Measurements from ENCODE around the gene DNAAF8.

DNA sequence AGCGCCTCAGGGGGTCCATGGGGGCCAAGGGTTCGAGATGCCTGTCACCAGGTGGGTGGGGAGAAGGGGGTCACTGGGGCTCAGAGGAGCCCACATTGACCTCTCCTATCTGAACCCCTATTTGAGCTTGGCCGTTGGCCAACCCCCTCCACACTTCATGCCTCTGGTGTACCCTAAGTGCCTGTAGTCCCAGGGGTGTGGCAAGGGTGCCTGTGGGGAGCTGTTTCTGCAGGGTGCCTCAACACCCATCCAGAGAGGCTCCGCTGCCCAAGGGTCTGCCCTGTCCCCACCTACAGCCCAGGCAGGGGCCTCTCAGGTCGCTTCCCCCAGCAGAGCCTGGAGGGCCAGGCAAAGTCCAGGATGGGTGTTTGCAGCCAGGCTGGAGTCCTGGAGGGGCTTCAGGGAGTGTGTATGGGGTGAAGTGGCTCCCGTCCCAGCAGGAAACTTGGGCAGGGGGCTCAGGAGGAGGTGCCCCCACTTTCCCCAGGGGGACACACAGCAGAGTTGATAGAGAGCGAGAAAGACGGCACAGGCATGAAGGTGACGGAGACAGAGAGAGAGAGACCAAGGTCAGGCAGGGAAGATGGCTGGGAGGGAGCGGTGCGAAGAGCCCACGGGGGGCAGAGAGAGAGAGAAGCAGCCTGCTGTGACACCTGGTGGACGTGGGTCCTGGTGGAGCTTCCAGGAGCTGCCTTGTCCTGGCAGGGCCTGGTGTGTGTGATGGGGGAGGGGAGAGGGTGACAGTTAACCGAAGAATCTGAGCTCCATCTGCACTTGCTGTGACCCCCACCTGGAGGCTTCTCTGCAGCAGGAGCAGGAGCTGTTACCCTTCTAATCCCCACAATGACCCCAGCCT is 53.5 kb downstream of the DNAAF8 start, which contains the start of gene SEPTIN12:
- TF ChIP-seq POLR2A (IDR thresholded peaks at IDR 0.05), result no peak
- TF ChIP-seq, protein P1, sequence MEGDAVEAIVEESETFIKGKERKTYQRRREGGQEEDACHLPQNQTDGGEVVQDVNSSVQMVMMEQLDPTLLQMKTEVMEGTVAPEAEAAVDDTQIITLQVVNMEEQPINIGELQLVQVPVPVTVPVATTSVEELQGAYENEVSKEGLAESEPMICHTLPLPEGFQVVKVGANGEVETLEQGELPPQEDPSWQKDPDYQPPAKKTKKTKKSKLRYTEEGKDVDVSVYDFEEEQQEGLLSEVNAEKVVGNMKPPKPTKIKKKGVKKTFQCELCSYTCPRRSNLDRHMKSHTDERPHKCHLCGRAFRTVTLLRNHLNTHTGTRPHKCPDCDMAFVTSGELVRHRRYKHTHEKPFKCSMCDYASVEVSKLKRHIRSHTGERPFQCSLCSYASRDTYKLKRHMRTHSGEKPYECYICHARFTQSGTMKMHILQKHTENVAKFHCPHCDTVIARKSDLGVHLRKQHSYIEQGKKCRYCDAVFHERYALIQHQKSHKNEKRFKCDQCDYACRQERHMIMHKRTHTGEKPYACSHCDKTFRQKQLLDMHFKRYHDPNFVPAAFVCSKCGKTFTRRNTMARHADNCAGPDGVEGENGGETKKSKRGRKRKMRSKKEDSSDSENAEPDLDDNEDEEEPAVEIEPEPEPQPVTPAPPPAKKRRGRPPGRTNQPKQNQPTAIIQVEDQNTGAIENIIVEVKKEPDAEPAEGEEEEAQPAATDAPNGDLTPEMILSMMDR (IDR thresholded peaks at IDR 0.05 in 4 of 5, conservative IDR thresholded peaks at IDR 0.05 in 1 of 5), result no peak

Data from gastrocnemius medialis (tissue), 4 donors.